Brain microvascular endothelial cell (primary cell): Measurements from ENCODE around the gene DLGAP4.
"Not testable (repeated sequence)": the region's sequence is repeated elsewhere in the genome, so short reads cannot be mapped to it uniquely, and the experiment has no call there.

Source experiments
- DNase-seq: peaks from one replicate; pipeline ENCODE4 v3.0.0-alpha.2; 2020
- H3K27ac ChIP-seq: fragments of 250-450 bp; sonication (Bioruptor Pico); 2 replicates; pipeline ENCODE4 v1.5.1; 2020; ENCODE audit warnings: mild to moderate bottlenecking, moderate library complexity
- H3K27me3 ChIP-seq: fragments of 250-450 bp; sonication (Bioruptor Pico); replicated peaks from 2 replicates; pipeline ENCODE4 v1.5.1; 2020; ENCODE audit warnings: mild to moderate bottlenecking
- H3K36me3 ChIP-seq: fragments of 250-450 bp; sonication (Bioruptor Pico); replicated peaks from 2 replicates; pipeline ENCODE4 v1.5.1; 2020; ENCODE audit warnings: mild to moderate bottlenecking
- H3K4me3 ChIP-seq: 2 replicates; pipeline ENCODE4 v1.5.1; 2011; ENCODE audit warnings: low read depth, mild to moderate bottlenecking, control low read depth, low read length, moderate library complexity
- CTCF ChIP-seq: IDR thresholded peaks from 2 replicates; pipeline ENCODE4 v1.5.1; 2011; ENCODE audit warnings: low read depth, mild to moderate bottlenecking, moderate library complexity, low read length, control low read depth, inconsistent platforms; ENCODE audit errors: missing control alignments
- in situ Hi-C: cut with HindIII; loops from 2 replicates; pipeline ENCODE4 v1.10.0; 2017; ENCODE audit warnings: low sequenced_read_pairs, low pct_ligation_motif_present

Gene DLGAP4

GRCh38 chr20:36471885-36472636, 165.9 kb downstream of the DLGAP4 start:
- no peak overlapping the region for H3K4me3 ChIP-seq

GRCh38 chr20:36472637-36473090, 166.5 kb downstream of the DLGAP4 start:
- DNase-seq, result no peak
- H3K36me3 ChIP-seq, result peaks cover 16% of the 10 kb centered on the region
- H3K27me3 ChIP-seq, result no peaks in the 10 kb centered on the region
- no peak for TF ChIP-seq CTCF
- in situ Hi-C loops, result no loop called here
- peak overlapping the region; percentile 68 for H3K27ac ChIP-seq
- no peak overlapping the region for H3K4me3 ChIP-seq

More at GRCh38 chr20:36471885-36472636, 165.9 kb downstream of the DLGAP4 start:
- no peak for DNase-seq
- Histone ChIP-seq H3K27me3 (no peaks in the 10 kb centered on the region), H3K36me3 (peaks cover 15% of the 10 kb centered on the region), H3K27ac (peak overlapping the region; percentile 68)
- no peak for TF ChIP-seq CTCF
- in situ Hi-C loops, result no loop called here

DNA sequence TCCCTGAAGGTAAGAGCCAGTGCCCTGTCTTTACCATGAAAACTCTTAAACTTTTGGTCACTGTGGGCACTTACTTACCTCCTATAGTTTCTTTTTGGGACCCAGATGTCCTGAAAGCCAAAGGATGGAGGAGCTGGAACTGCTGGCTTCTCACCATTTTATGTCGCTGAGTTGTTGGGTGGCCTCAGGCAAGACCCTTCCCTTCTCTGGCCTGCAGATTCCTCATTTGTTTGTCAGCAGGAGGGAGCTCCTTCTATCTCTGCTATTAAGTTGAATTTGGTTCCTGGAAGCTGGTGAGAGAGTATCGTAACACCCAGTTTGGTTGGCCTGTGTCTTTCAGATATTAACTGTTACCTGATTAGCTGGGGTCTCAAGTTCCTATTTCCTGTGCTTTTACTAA, 167.0 kb downstream of the DLGAP4 start:
- no peak overlapping the region for H3K27ac ChIP-seq
- in situ Hi-C loops, result no loop called here

DNA sequence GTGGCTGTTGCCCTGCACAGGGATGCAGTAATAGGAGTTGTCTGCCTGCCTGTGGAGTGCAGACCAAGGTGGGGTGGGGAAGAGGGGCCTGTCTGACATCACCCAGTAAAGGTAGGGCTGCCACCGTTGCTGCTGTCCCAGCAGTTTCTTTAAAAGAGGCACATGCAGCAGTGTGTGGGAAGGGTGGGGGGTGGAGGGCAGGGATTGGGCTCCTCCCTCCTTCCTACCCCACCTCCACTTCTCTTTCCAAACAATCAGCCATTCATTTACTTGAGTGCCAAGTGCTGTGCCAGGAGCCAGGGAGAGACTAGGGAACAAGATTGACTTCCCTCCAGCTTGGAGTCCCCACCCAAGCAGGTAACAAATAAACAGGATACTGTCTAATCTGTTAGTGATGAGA, 168.4 kb downstream of the DLGAP4 start:
- H3K27me3 ChIP-seq, result no peaks in the 10 kb centered on the region
- no peak for TF ChIP-seq CTCF
- H3K27ac ChIP-seq, result peak overlapping the region; percentile 70
- no peak for DNase-seq
- in situ Hi-C loops, result no loop called here
- H3K36me3 ChIP-seq, result peaks cover 6% of the 10 kb centered on the region
- H3K4me3 ChIP-seq, result no peak overlapping the region

More for the DNA sequence above, 167.0 kb downstream of the DLGAP4 start:
- Histone ChIP-seq H3K27me3 (no peaks in the 10 kb centered on the region), H3K36me3 (peaks cover 16% of the 10 kb centered on the region), H3K4me3 (no peak overlapping the region)
- DNase-seq, result no peak
- no peak for TF ChIP-seq CTCF

GRCh38 chr20:36475054-36475453, 168.9 kb downstream of the DLGAP4 start:
- H3K4me3 ChIP-seq, H3K36me3 ChIP-seq, H3K27me3 ChIP-seq, in situ Hi-C loops: not testable (repeated sequence)
- peak overlapping the region; percentile 70 for H3K27ac ChIP-seq
- peak; percentile 37 for DNase-seq

DNA sequence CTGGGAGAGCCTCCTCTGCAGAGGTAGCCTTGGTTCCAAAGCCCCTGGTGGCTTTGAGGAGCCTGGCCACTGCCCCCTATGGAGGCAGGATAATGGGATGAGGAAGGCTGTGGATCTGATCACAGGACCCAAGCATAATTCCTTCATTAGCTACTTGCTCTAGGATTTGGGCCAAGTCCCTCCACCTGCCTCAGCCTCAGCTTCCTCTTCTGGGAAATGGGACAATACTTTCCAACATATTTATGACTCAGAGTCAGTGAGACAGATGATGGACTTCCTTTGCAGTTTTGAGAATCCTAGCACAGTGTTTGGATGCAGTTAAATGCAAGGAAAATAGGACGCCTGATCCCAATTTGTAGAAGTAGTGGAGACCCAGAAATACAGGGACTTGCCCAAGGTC, 171.3 kb downstream of the DLGAP4 start:
- Histone ChIP-seq H3K36me3 (peaks cover 7% of the 10 kb centered on the region), H3K27ac (no peak overlapping the region), H3K4me3 (no peak overlapping the region), H3K27me3 (no peaks in the 10 kb centered on the region)
- DNase-seq, result no peak
- in situ Hi-C loops, result no loop called here
- no peak for TF ChIP-seq CTCF
